H1 (cell line): ENCODE data around the gene CADM1.

ENCODE experiments used
- ATF3 ChIP-seq: IDR thresholded peaks from 2 replicates; pipeline ENCODE4 v1.6.1; 2011; ENCODE audit warnings: low read depth, mild to moderate bottlenecking, low read length; ENCODE audit not compliant: insufficient read depth
- CBX5 ChIP-seq: fragments of 300-800, 300-1000 bp; sonication (generic); IDR thresholded peaks from 2 replicates; pipeline ENCODE4 v1.7.1; 2016; ENCODE audit warnings: antibody characterized with exemption, low read length, low read depth
- CHD7 ChIP-seq: fragments of 300-600 bp; sonication (generic); IDR thresholded peaks from 2 replicates; pipeline ENCODE4 v1.7.1; 2012; ENCODE audit warnings: low read length, moderate library complexity, mild to moderate bottlenecking, inconsistent platforms; ENCODE audit not compliant: insufficient replicate concordance
- MAX ChIP-seq: IDR thresholded peaks from 2 replicates; pipeline ENCODE4 v1.6.1; 2012; ENCODE audit warnings: inconsistent platforms

- TF ChIP-seq CBX5 (no peak), CHD7 (no peak), ATF3 (no peak), MAX (no peak)
Measured at GRCh38 chr11:115385226-115385625, 119.0 kb downstream of the CADM1 start.
